A673 (cell line): Measurements from ENCODE around the gene RHOD.

Source experiments
- EZH2 ChIP-seq: fragments of 200-600 bp; sonication (generic); IDR thresholded peaks from 2 replicates; pipeline ENCODE4 v1.6.1; 2017; ENCODE audit warnings: borderline replicate concordance, low read depth, mild to moderate bottlenecking, mixed read lengths, antibody characterized with exemption, low read length; ENCODE audit not compliant: poor library complexity, severe bottlenecking
- TF ChIP-seq, protein P1 (sequence below): fragments of 300-800, 200-600 bp; sonication (generic); conservative IDR thresholded peaks from 2 replicates; pipeline ENCODE4 v1.5.1; 2017; ENCODE audit warnings: low read depth, mild to moderate bottlenecking, antibody characterized with exemption, low read length, moderate library complexity, mixed read lengths

DNA sequence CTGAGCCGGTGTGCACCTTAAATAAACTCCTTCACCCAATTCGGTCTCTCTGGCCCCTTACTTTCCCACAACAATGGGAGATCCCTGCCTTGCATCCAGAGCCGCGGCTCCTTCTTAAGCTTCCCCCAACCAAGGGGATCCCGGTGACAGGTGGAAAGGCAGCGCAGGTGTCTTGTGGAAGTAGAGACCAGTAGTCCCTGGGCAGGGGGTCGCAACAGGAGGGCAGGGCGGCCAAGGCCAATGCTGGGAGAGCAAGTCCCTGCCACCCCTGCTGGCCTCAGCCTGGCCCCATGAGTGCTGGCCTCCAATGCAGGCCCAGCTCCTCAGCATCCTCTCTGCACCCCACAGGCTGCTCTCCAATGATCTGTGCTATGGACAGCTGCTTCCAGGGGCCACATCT is 41.6 kb upstream of the RHOD start:
- TF ChIP-seq, protein P1, sequence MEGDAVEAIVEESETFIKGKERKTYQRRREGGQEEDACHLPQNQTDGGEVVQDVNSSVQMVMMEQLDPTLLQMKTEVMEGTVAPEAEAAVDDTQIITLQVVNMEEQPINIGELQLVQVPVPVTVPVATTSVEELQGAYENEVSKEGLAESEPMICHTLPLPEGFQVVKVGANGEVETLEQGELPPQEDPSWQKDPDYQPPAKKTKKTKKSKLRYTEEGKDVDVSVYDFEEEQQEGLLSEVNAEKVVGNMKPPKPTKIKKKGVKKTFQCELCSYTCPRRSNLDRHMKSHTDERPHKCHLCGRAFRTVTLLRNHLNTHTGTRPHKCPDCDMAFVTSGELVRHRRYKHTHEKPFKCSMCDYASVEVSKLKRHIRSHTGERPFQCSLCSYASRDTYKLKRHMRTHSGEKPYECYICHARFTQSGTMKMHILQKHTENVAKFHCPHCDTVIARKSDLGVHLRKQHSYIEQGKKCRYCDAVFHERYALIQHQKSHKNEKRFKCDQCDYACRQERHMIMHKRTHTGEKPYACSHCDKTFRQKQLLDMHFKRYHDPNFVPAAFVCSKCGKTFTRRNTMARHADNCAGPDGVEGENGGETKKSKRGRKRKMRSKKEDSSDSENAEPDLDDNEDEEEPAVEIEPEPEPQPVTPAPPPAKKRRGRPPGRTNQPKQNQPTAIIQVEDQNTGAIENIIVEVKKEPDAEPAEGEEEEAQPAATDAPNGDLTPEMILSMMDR: no peak
- TF ChIP-seq EZH2: no peak
